Raji (cell line): ENCODE data around the gene PLA2G4C.

Source experiments
- POLR2A ChIP-seq: IDR thresholded peaks from 2 replicates; pipeline ENCODE4 v1.6.1; 2011; ENCODE audit warnings: low read depth, low read length, control low read depth; ENCODE audit not compliant: insufficient read depth

PLA2G4C gene

GRCh38 chr19:48110350-48110966, at the start of gene PLA2G4C:
PLA2G4C (minus strand) TSS chr19:48110817; CDS start chr19:48106529, 4,288 bp downstream.
- peak; percentile 52 for TF ChIP-seq POLR2A

- TF ChIP-seq POLR2A = no peak
These were observed 47.7 kb upstream of the PLA2G4C start for GRCh38 chr19:48158210-48158790.

DNA sequence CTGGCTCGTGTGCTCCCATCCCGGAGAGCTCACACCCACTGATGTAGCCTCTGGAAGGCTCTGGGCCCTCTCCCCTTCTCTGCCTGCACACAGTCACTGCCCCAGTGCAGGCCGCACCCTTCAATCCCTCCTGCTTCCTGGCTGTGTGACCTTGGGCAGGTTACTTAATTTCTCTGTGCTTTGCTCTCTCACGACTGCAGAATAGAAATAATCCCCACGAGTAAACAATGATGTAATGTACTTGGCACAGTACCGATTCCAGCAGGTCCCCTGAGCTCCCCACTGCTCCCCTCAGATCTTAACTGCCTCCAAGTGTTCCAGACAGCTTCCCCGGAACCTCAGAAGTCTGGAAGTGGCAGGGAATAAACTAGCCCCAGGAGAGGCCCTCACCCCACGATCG, 43.4 kb upstream of the PLA2G4C start:
- no peak for TF ChIP-seq POLR2A

- no peak for TF ChIP-seq POLR2A
These were observed 41.9 kb upstream of the PLA2G4C start for GRCh38 chr19:48152551-48152950.

DNA sequence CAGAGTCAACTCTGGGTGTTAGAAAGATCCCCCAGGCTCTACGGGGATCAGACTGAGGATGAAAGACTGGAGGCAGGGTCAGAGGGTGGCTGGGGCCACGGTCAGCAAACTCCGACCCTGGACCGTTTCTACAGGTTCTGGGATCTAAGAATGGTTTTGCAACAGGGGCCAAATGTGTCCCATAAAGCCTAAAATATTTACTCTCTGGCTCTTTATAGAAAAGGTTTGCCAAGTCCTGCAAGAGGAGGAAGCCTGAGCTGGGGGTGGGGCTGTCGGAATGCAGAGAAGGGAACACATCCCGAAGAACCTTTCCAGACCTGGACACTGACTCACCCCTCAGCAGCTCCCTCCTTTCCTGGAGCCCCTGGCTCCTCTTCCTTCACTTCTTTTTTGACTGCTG, 38.8 kb upstream of the PLA2G4C start:
- TF ChIP-seq POLR2A = no peak

DNA sequence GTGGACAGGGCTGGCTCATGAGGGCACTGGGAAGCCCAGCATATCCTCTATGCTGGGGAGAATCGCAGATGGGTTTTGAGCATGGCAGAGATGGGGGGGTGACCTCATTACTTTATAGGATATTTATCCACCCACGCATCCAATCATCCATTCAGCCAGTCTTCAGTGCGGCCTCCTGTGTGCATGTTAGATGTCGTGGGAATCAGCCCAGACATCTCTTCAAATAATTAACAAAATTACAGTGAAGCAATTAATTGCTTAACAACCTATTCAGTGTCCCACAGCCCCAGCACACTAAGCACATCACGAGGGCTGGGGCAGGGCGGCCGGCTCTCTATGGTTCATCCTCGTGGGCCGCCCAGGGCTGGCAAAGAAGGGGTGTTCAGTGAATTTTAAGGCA, 38.0 kb upstream of the PLA2G4C start:
- no peak for TF ChIP-seq POLR2A

DNA sequence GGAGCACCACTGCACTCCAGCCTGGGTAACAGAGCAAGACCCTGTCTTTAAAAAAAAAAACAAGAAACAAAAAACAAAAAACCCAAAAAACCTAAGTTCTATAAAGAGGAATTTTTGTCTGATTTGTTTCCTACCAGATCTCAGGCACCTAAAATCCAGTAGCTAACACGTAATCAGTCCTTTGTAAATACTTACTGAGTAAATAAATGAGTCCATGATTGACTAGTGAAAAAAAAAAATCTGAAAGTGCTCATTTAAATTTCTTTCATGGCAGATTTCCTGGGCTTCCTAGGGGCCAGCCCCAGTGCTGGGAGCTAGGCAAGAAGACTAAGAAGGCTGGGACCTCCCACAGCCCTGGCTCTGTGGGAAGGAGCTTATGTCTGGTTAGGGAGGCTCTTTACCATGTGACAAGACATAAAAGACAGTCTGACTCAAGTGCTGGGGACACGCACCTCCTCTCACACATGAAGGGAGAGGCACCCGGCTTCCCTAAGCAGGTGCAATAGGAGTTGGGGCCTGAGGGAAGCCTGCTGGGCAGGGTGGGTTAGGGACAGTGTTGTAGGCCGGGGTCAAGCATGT, 37.1 kb upstream of the PLA2G4C start:
- TF ChIP-seq POLR2A = no peak

DNA sequence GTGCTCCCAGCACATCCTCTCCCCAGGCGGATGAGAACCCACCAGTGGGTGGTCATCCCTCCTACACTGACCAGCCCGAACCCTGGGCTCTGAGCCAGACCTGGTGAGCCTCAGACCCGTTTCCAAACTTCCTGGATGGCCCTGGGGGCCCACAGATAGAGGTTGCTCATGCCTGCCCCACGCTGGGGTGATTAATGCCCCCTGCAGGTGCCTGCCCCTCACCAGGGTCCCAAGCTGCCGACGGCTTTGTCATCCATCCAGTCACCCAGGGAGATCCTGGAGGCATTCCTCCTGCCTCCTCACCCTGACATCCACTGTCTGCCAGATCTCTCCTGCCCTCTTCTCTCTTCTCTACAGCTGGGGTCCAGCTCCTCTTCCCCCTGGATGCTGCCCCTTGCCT, 28.4 kb upstream of the PLA2G4C start:
- TF ChIP-seq POLR2A = no peak

DNA sequence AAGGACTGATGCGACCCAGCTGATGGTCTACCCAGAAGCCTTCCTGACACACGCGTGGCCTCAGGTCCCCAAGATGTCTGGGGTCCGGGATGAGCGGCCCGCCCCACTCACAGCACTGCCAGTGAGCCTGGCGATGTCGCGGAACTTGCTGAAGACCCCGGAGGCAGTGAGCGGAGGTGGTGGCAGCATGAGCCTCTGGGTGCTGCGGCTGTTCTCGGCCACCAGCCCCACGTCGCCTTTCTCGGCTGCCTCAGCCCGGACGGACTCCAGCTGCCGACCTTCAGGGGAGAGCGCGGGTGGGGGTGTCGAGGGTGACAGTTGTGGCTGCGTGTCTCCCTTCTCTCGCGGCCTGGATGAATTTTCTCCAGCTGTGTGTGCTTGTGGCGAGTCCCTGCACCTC, 26.8 kb upstream of the PLA2G4C start:
- no peak for TF ChIP-seq POLR2A

DNA sequence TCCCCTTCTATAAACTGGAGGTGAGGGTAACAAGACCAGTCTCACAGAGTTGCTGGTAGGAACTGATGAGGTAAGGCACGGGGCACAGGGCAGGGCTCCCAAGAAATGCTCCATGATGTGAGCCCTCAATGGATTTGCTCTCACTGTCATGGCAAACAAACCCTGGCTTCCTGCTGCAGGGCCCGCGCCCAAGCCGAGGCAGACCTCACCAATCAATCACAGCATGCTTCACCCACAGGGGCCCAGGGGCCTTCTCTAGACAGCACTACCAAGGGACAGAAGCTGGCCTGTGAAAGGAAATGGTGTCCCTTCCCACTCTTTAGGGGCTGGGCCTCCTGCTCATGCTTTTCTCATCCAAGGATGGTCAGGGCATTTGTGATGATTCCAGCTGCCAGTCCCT, 25.9 kb upstream of the PLA2G4C start:
- TF ChIP-seq POLR2A = no peak

DNA sequence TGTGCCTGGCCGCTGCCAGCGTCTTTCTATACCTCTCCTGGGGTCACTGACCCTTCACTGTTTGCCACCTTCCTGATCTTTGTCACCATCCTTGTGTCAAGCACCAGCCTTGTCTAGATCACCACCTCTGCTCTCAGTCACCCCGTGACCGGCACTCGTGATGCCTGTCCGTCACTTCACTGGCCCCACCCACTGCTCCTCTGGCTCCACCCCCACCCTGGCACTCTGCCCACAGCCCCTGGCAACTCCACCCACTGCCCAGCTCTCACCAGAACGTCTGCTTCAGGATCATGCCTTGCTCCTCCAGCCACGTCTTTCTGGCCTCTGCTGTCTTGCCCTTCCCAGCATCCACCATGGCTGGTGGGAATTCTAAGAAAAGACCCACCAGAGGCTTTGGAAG, 24.8 kb upstream of the PLA2G4C start:
- no peak for TF ChIP-seq POLR2A

DNA sequence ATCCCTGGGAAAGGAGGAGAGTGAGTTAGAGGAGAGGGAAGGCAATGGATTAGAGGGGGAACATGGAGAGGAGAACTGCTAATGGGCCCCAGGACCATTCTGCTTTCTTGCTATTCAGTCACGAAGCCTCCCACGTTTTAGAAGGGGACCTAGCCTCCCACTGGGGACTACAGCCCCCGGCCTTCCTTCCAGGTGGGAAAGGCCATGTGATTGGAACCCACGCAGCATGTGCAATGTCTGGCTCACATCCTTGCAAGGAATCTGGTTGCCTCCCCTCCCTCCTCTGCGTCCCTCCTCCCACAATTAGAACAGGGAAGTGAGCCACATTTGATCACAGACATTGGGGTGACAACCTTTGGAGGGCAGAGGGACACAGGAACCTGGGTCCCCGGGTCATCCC, 22.5 kb upstream of the PLA2G4C start:
- TF ChIP-seq POLR2A = no peak

- TF ChIP-seq POLR2A = no peak
These were observed 16.9 kb upstream of the PLA2G4C start for GRCh38 chr19:48127561-48127960.

DNA sequence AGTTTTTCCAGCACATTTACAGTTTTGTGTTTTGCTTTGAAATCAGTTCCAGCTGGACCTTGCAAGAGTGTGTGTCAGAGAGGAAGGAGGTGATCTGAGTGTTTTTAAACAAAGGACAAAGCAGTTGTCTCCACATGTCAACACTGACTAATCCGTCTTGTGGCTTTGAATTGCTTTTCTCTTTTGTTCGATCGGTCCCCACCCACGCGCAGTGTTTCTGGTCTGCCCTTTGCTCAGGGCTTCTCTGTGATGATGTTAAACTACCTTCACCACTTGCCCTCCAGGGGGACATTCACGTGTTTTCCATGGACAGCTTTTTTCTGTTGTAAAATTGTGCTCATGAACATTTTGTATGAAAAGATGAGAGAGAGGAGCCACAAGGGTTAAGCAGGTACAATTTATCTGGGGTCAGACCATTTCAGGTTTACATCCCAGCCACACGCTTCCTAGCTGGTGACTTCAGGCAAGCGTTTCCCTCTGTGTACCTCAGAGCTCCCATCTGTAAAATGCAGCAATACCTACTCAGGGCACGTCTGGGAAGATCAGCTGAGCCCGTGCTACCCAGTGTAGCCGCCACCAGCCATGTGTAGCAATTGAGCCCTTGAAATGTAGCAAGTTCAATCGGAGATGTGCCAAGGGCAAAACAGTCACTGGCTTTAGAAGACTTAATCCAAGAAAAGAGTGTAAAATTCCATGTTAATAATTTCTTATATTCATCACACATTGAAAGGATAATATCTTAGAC, 13.5 kb upstream of the PLA2G4C start:
- TF ChIP-seq POLR2A = no peak

DNA sequence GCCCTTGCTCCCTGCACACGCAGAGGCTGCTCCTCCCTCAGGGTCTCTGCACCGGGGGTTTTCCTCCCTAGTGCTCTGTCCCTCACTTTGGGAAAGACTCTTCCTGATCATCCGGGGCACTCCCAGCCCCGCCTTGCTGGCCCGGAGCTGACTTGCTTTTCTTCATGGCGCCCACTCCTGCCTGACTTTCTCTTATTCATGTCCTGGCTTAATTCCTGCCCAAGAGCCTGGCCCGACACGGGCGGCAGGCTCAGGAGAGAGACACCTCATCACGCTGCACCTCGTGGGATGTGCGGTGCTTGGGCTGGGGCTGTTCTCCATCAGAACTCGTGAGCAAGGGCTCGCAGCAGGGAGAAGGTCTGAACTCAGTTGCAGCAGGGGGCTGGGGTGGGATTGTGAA, 11.8 kb upstream of the PLA2G4C start:
- TF ChIP-seq POLR2A = no peak

GRCh38 chr19:48121909-48122371, 11.3 kb upstream of the PLA2G4C start:
- TF ChIP-seq POLR2A = no peak
